Duodenal mucosa (tissue), 2 donors: Measurements from ENCODE around the gene KLHL30.

ENCODE experiments used
- H3K27ac ChIP-seq: one replicate; pipeline ENCODE4 v1.7.0; 2013; ENCODE audit warnings: low read depth, low read length
- H3K27me3 ChIP-seq, 2 donors: one replicate each; pipeline ENCODE4 v1.7.0; 2013; ENCODE audit warnings: low read length in 2 of 2, control low read depth in 1 of 2; ENCODE audit not compliant: insufficient read depth in 2 of 2, control insufficient read depth in 1 of 2
- H3K36me3 ChIP-seq, 2 donors: one replicate each; pipeline ENCODE4 v1.7.0; 2013; ENCODE audit warnings: low read length in 2 of 2, control low read depth in 1 of 2; ENCODE audit not compliant: insufficient read depth in 2 of 2, control insufficient read depth in 1 of 2
- H3K4me1 ChIP-seq, 2 donors: one replicate each; pipeline ENCODE4 v1.7.0; 2013; ENCODE audit warnings: low read length in 2 of 2, control low read depth in 1 of 2; ENCODE audit not compliant: insufficient read depth in 2 of 2, control insufficient read depth in 1 of 2
- H3K4me3 ChIP-seq, 2 donors: one replicate each; pipeline ENCODE4 v1.7.0; 2013; ENCODE audit warnings: low read length in 2 of 2, low read depth in 1 of 2
- H3K9ac ChIP-seq, 2 donors: one replicate each; pipeline ENCODE4 v1.7.0; 2013; ENCODE audit warnings: low read length in 2 of 2, low read depth in 1 of 2
- H3K9me3 ChIP-seq, 2 donors: one replicate each; pipeline ENCODE4 v1.7.0; 2013; ENCODE audit warnings: low read length in 2 of 2, control low read depth in 1 of 2; ENCODE audit not compliant: control insufficient read depth in 1 of 2

KLHL30 gene

GRCh38 chr2:238190445-238190844 lies 52.0 kb downstream of the KLHL30 start:
- no peak overlapping the region for H3K9ac ChIP-seq
- no peaks in the 10 kb centered on the region for H3K27me3 ChIP-seq
- H3K36me3 ChIP-seq: peaks cover 44 to 76% of the 10 kb centered on the region in 2 donors
- no peaks in the 10 kb centered on the region for H3K4me1 ChIP-seq
- no peak overlapping the region for H3K4me3 ChIP-seq
- no peaks in the 10 kb centered on the region for H3K9me3 ChIP-seq
- H3K27ac ChIP-seq: no peak overlapping the region
